ENCODE data around the gene SULT1A1. TPM values are rescaled to one million over a fixed set of nuclear protein-coding genes. Genes with fewer than 3 reads are reported as not detected.

SULT1A1 gene
- total and polyA plus RNA-seq, 2 of the 8 experiments (the other 6 are each of a cell fraction or from before 2014, with no cell fraction given), result 2.1 to 4.0 TPM

DNA sequence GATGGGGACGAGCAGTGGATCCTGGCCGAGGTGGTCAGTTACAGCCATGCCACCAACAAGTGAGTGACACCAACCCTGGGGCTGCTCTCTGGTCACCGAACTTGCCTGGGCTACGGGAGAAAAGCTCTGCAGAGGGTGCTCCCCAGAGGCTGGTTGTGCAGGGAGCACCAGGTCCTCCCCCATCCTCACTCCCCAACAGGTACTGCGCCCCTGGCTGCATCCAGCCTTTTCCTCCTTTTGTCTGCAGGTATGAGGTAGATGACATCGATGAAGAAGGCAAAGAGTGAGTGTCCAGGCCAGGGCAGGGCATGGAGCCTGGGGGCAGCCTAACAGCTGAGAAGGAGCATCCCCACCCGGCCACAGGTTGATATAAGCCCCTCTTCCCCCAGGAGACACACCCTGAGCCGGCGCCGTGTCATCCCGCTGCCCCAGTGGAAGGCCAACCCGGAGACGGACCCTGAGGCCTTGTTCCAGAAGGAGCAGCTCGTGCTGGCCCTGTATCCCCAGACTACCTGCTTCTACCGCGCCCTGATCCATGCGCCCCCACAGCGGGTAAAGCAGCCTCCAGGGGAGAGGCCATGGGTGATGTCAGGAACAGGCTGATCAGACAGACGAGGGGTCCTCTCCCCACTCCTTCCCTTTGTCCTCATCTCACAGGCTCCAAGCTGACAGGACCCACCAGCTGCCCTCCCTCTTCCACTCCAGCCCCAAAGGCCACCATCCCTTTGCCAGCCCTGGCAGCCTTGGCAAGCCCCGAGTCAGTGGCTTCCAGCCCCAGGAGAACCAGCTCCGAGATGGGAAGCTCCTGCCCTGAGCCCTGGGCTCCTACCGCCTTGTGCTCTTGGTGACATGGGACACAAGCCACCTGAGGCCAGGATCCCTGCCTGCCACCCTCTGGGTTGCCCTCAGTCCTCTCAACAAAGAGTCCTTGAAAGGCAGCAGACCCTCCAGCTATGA is 19.2 kb downstream of the SULT1A1 start (continued):
- TF ChIP-seq, protein P1, sequence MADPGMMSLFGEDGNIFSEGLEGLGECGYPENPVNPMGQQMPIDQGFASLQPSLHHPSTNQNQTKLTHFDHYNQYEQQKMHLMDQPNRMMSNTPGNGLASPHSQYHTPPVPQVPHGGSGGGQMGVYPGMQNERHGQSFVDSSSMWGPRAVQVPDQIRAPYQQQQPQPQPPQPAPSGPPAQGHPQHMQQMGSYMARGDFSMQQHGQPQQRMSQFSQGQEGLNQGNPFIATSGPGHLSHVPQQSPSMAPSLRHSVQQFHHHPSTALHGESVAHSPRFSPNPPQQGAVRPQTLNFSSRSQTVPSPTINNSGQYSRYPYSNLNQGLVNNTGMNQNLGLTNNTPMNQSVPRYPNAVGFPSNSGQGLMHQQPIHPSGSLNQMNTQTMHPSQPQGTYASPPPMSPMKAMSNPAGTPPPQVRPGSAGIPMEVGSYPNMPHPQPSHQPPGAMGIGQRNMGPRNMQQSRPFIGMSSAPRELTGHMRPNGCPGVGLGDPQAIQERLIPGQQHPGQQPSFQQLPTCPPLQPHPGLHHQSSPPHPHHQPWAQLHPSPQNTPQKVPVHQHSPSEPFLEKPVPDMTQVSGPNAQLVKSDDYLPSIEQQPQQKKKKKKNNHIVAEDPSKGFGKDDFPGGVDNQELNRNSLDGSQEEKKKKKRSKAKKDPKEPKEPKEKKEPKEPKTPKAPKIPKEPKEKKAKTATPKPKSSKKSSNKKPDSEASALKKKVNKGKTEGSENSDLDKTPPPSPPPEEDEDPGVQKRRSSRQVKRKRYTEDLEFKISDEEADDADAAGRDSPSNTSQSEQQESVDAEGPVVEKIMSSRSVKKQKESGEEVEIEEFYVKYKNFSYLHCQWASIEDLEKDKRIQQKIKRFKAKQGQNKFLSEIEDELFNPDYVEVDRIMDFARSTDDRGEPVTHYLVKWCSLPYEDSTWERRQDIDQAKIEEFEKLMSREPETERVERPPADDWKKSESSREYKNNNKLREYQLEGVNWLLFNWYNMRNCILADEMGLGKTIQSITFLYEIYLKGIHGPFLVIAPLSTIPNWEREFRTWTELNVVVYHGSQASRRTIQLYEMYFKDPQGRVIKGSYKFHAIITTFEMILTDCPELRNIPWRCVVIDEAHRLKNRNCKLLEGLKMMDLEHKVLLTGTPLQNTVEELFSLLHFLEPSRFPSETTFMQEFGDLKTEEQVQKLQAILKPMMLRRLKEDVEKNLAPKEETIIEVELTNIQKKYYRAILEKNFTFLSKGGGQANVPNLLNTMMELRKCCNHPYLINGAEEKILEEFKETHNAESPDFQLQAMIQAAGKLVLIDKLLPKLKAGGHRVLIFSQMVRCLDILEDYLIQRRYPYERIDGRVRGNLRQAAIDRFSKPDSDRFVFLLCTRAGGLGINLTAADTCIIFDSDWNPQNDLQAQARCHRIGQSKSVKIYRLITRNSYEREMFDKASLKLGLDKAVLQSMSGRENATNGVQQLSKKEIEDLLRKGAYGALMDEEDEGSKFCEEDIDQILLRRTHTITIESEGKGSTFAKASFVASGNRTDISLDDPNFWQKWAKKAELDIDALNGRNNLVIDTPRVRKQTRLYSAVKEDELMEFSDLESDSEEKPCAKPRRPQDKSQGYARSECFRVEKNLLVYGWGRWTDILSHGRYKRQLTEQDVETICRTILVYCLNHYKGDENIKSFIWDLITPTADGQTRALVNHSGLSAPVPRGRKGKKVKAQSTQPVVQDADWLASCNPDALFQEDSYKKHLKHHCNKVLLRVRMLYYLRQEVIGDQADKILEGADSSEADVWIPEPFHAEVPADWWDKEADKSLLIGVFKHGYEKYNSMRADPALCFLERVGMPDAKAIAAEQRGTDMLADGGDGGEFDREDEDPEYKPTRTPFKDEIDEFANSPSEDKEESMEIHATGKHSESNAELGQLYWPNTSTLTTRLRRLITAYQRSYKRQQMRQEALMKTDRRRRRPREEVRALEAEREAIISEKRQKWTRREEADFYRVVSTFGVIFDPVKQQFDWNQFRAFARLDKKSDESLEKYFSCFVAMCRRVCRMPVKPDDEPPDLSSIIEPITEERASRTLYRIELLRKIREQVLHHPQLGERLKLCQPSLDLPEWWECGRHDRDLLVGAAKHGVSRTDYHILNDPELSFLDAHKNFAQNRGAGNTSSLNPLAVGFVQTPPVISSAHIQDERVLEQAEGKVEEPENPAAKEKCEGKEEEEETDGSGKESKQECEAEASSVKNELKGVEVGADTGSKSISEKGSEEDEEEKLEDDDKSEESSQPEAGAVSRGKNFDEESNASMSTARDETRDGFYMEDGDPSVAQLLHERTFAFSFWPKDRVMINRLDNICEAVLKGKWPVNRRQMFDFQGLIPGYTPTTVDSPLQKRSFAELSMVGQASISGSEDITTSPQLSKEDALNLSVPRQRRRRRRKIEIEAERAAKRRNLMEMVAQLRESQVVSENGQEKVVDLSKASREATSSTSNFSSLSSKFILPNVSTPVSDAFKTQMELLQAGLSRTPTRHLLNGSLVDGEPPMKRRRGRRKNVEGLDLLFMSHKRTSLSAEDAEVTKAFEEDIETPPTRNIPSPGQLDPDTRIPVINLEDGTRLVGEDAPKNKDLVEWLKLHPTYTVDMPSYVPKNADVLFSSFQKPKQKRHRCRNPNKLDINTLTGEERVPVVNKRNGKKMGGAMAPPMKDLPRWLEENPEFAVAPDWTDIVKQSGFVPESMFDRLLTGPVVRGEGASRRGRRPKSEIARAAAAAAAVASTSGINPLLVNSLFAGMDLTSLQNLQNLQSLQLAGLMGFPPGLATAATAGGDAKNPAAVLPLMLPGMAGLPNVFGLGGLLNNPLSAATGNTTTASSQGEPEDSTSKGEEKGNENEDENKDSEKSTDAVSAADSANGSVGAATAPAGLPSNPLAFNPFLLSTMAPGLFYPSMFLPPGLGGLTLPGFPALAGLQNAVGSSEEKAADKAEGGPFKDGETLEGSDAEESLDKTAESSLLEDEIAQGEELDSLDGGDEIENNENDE (IDR thresholded peaks at IDR 0.05; ENCODE audit: insufficient replicate concordance, low read length), result no peak
- TF ChIP-seq KDM5A (IDR thresholded peaks at IDR 0.05; ENCODE audit: low read length) (no peak), CHD1 (IDR thresholded peaks at IDR 0.05; ENCODE audit: low read depth, low read length) (no peak), SUZ12 (IDR thresholded peaks at IDR 0.05; ENCODE audit: low read length) (no peak), RFX5 (IDR thresholded peaks at IDR 0.05; ENCODE audit: borderline replicate concordance, low read depth, low read length) (no peak)

Measured in H1 (cell line).